HG03442 (cell line): ENCODE data around the gene PTPRA.
"Not testable (repeated sequence)": the region's sequence is repeated elsewhere in the genome, so short reads cannot be mapped to it uniquely, and the experiment has no call there.

Source experiments
- ATAC-seq: cut with Tn5 transposase; IDR thresholded peaks from one replicate; pipeline ENCODE4 v1.9.1; 2021; ENCODE audit warnings: mild to moderate bottlenecking, moderate library complexity; ENCODE audit not compliant: unreplicated experiment

PTPRA gene

DNA sequence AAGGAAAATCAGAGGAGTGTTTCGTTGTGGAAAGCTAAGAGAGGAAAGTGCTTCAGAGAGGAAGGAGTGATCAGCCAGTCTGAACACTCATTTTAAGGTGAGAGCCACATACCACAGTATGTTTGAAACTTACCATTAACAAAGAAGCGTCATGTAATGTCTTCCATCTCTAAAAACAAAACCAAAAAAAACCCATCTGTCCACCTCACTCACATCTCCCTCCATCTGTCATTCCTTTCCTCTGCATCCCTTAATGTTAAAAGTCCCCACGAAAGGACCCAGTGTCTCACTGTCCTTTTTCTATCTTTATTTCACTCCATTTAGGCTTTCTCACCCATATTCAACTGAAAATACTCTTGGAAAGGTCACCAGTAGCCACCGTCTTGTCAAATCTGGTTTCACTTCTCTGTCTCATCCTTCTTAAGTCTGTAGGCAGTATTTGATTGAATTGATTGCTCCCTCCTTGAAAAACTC is 110.8 kb downstream of the PTPRA start:
- no peak for ATAC-seq

GRCh38 chr20:2984956-2985661 is 111.8 kb downstream of the PTPRA start:
- ATAC-seq, result no peak

DNA sequence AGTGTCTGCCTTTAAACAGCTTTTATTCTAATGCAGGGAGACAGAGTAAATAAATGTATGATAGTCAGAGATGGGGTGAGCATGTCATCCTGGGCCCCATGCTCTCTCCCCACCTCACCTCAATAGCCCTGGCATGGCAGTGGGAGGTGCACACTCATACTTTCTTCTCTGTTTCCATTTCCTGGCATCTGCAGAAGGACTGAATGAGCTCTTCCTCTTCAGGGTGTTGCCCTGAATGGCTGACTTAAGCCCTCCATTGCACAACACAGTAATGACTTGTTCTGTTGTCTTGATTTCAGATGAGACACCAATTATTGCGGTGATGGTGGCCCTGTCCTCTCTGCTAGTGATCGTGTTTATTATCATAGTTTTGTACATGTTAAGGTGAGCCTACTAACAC is 113.2 kb downstream of the PTPRA start:
- ATAC-seq, result no peak

DNA sequence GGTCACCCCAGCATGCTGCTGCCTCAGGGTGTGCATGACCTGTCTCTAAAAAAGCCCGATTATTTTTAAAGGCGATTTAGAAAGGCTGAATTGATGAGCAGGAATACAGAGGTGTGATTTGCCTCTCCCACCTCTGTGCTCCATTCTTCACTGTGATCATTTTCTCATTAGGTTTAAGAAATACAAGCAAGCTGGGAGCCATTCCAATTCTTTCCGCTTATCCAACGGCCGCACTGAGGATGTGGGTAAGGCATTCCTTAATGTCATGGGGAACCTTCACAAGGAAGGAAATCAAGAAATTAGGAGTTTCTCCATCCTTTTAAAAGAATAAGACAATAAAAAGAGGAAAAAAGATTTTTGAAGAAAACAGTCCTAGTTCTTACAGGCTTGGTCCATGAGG is 114.6 kb downstream of the PTPRA start:
- ATAC-seq, result no peak

- ATAC-seq, result no peak
Observed at GRCh38 chr20:2991532-2991931, 118.3 kb downstream of the PTPRA start.

DNA sequence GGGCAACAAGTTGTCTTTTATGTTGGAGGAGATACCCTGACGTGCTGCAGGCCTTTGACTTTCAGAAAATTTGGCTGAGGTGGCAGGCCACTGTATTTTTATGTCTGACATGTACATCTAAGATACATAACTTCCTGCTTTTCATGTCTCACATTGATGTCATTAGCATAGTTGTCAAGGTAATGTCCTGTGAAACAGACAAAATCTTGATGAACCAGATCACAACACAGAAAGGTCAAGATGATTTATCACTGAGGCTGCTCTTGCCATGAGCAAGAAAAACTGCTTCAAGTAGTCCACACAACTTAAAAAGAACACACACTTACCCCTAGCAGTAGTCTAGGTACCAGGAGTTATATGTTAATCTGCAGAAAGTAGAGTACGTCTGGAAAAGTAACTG is 120.0 kb downstream of the PTPRA start:
- ATAC-seq, result no peak

DNA sequence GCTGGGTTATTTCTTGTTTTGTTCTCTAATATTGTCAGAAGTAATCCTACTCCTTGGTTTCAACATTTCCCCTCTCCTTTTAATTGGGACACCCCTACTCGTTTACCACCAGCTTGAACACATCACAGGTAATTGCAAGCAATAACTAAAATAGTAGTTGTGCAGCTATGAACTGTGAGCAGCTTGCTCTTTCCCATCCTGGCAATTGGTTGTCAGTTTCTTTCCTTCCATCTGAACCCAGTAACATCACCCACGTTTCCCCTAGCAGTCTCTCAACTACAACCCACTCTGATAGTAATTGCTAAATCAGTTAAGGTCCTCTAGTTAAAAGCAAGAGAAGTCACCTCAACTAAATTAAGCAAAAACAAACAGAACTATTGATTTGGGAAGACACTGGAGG is 122.5 kb downstream of the PTPRA start:
- no peak for ATAC-seq

DNA sequence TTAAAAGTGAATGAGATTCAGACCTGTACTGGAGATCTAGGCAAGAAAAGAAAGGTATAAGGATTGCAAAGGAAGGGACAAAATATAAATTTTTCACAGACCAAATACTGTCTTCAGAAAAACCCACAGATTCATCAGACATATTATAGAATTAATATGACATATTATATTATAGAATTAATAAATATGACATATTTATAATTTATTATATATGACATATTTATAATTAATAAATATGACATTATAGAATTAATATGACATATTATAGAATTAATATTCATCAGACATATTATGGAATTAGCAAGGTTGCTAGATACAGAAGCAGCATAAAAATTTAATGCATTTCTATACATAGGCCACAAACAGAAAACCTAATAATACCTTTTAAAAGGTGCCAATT is 125.4 kb downstream of the PTPRA start:
- ATAC-seq, result no peak

- no peak for ATAC-seq
Observed at GRCh38 chr20:3000852-3001523, 127.7 kb downstream of the PTPRA start.

GRCh38 chr20:3003416-3003815 is 130.1 kb downstream of the PTPRA start:
- ATAC-seq, result no peak

- ATAC-seq, result no peak
Observed at GRCh38 chr20:3010985-3011723, 137.9 kb downstream of the PTPRA start.

DNA sequence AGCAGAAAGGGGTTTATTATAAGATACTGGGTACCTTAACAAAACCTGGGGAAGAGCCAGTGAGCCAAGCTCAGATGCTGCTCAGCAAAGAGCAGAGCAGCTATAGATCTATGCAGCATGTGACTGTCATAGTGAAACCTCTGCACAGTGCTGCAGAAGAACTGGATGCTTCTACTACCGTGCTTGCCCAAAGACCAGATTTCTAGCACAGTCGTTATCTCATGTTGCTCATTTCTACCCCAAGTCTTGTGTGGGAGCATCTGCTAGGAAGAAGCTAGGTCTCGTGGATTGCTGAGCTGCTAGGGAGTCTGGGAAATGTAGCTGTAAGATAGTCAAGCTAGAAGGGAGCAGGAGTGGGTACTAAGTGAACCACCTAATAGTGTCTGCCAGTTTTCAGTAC is 138.5 kb downstream of the PTPRA start:
- no peak for ATAC-seq

- no peak for ATAC-seq
Observed at GRCh38 chr20:3013771-3014170, 140.5 kb downstream of the PTPRA start.

GRCh38 chr20:3014179-3014578 is 140.9 kb downstream of the PTPRA start:
- ATAC-seq, result no peak

- ATAC-seq, result no peak
Observed at GRCh38 chr20:3014662-3015061, 141.4 kb downstream of the PTPRA start.

DNA sequence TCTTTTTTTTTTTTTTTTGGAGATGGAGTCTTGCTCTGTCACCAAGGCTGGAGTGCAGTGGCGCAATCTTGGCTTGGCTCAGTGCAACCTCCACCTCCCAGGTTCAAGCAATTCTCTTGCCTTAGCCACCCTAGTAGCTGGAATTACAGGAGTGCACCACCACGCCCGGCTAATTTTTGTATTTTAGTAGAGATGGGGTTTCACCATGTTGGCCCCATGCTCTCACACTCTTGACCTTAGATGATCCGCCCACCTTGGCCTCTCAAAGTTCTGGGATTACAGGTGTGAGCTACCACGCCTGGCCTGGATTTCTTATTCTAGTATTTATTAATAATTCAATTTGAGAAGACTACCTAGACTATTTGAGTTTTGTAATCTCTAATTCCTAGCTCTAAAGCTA is 142.0 kb downstream of the PTPRA start:
- ATAC-seq, result not testable (repeated sequence)

GRCh38 chr20:3021327-3021726 is 148.0 kb downstream of the PTPRA start:
- no peak for ATAC-seq

DNA sequence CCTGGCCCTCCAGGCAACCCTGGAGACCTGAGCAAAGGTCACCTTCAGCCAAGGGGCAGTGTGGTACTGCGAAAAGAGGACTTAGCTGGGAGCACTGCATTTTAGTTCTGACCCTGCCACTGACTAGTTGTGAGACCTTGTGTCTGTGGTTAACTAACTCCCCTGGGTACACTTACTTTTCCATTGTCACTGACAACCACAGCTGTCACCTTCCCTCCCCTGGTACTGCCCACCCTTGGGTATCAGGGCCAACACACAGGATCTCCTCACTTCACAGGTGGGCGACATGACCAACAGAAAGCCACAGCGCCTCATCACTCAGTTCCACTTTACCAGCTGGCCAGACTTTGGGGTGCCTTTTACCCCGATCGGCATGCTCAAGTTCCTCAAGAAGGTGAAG is 148.5 kb downstream of the PTPRA start:
- ATAC-seq, result no peak

DNA sequence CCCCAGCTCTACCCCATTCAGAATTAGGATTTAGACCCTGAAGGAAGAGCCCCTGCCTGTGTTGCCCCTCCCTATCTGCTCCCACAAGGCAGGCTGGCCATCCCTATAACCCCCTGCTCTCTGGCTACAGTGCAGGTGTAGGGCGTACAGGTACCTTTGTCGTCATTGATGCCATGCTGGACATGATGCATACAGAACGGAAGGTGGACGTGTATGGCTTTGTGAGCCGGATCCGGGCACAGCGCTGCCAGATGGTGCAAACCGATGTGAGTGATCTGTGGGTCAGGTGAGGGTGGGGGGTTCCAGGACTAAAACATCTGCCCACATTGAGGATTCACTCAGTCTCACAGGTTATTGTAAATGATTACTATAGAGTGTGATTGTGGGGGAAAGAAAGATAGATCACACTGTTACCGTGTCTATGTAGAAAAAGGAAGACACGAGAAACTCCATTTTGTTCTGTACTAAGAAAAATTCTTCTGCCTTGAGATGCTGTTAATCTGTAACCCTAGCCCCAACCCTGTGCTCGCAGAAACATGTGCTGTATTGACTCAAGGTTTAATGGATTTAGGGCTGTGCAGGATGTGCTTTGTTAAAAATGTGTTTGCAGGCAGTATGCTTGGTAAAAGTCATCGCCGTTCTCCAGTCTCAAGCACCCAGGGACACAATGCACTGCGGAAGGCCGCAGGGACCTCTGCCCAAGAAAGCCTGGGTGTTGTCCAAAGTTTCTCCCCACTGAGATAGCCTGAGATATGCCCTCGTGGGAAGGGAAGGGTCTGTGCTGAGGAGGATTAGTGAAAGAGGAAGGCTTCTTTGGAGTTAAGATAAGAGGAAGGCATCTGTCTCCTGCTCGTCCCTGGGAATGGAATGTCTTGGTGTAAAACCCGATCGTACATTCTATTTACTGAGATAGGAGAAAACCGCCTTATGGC is 149.5 kb downstream of the PTPRA start:
- not testable (repeated sequence) for ATAC-seq

- no peak for ATAC-seq
Observed at GRCh38 chr20:3027987-3028386, 154.7 kb downstream of the PTPRA start.
